IMR-90 (cell line): ENCODE measurements around the gene CAMTA1. TPM values are rescaled to one million over a fixed set of nuclear protein-coding genes. Genes with fewer than 3 reads are reported as not detected.

Source experiments
- ATAC-seq: fragments of 200-7000 bp; cut with Tn5 transposase; 2 replicates; pipeline ENCODE4 v1.9.1; 2020; ENCODE audit warnings: low read depth, mild to moderate bottlenecking, moderate library complexity
- BruUV-seq: library from RNA; stranded (reverse); fragments of 400-500 nt; replicated peaks from 2 replicates; lab custom pipeline; 2021; lab: Mats Ljungman, UMichigan
- CTCF ChIA-PET: fragments of 300-600 bp; formaldehyde crosslinking; extraction: SDS; loops from one replicate; lab custom pipeline; 2021; ENCODE audit warnings: antibody characterized with exemption; lab: Yijun Ruan, JAX
- POLR2A ChIA-PET: fragments of 300-600 bp; sonication (Branson Sonifier 250); formaldehyde crosslinking; loops from one replicate; lab custom pipeline; 2022; ENCODE audit warnings: antibody characterized with exemption; ENCODE audit not compliant: unreplicated experiment; lab: Charles Lee
- DNase-seq: peaks from one replicate; pipeline ENCODE4 v3.0.0; 2013
- H2AFZ ChIP-seq: replicated peaks from 2 replicates; pipeline ENCODE3; 2013; ENCODE audit warnings: low read length, mild to moderate bottlenecking; ENCODE audit not compliant: poor library complexity
- H2AK5ac ChIP-seq: 2 replicates; pipeline ENCODE4 v1.6.1; 2013; ENCODE audit warnings: low read depth, low read length, inconsistent platforms
- H2AK9ac ChIP-seq: replicated peaks from 2 replicates; pipeline ENCODE3; 2013; ENCODE audit warnings: mild to moderate bottlenecking, low read depth, low read length, moderate library complexity; ENCODE audit not compliant: poor library complexity
- H2BK120ac ChIP-seq: 2 replicates; pipeline ENCODE4 v1.6.1; 2013; ENCODE audit warnings: low read depth, low read length, inconsistent platforms
- H2BK15ac ChIP-seq: 3 replicates; pipeline ENCODE4 v1.6.1; 2013; ENCODE audit warnings: low read depth, low read length, inconsistent platforms
- H2BK20ac ChIP-seq: 2 replicates; pipeline ENCODE4 v1.6.1; 2013; ENCODE audit warnings: low read depth, mild to moderate bottlenecking, inconsistent platforms, low read length, moderate library complexity
- H2BK5ac ChIP-seq: 2 replicates; pipeline ENCODE4 v1.6.1; 2013; ENCODE audit warnings: mild to moderate bottlenecking, low read depth, low read length, inconsistent platforms; ENCODE audit not compliant: poor library complexity, severe bottlenecking
- H3K14ac ChIP-seq: replicated peaks from 2 replicates; pipeline ENCODE4 v1.6.1; 2013; ENCODE audit warnings: low read depth, low read length, inconsistent platforms
- H3K18ac ChIP-seq: 2 replicates; pipeline ENCODE4 v1.6.1; 2013; ENCODE audit warnings: low read depth, low read length, control low read depth
- H3K23ac ChIP-seq: 2 replicates; pipeline ENCODE4 v1.6.1; 2013; ENCODE audit warnings: low read depth, low read length, inconsistent platforms
- H3K27ac ChIP-seq: 2 replicates; pipeline ENCODE4 v1.5.1; 2013; ENCODE audit warnings: mild to moderate bottlenecking, control low read depth, low read length; ENCODE audit not compliant: insufficient read depth
- H3K27me3 ChIP-seq: 2 replicates; pipeline ENCODE4 v1.6.1; 2013; ENCODE audit warnings: low read length; ENCODE audit not compliant: control insufficient read depth, insufficient read depth
- H3K36me3 ChIP-seq: 2 replicates; pipeline ENCODE4 v1.6.1; 2013; ENCODE audit warnings: low read length, mixed read lengths; ENCODE audit not compliant: control insufficient read depth, insufficient read depth
- H3K4ac ChIP-seq: 2 replicates; pipeline ENCODE4 v1.6.1; 2013; ENCODE audit warnings: low read depth, low read length, inconsistent platforms
- H3K4me1 ChIP-seq: 2 replicates; pipeline ENCODE4 v1.6.1; 2013; ENCODE audit warnings: low read length, mixed read lengths; ENCODE audit not compliant: control insufficient read depth, insufficient read depth
- H3K4me2 ChIP-seq: 2 replicates; pipeline ENCODE4 v1.6.1; 2013; ENCODE audit warnings: low read depth, mild to moderate bottlenecking, control low read depth, low read length, moderate library complexity
- H3K4me3 ChIP-seq: 2 replicates; pipeline ENCODE4 v1.5.1; 2013; ENCODE audit warnings: low read depth, mild to moderate bottlenecking, control low read depth, low read length, moderate library complexity; ENCODE audit not compliant: insufficient read depth
- H3K56ac ChIP-seq: 2 replicates; pipeline ENCODE4 v1.6.1; 2013; ENCODE audit warnings: low read length, inconsistent platforms; ENCODE audit not compliant: insufficient read depth; ENCODE audit errors: extremely low read depth
- H3K79me1 ChIP-seq, 2 experiments: 2 replicates each; pipeline ENCODE4 v1.6.1; 2013; ENCODE audit warnings: low read length in 2 of 2, inconsistent platforms in 1 of 2, low read depth in 1 of 2
- H3K9ac ChIP-seq: 2 replicates; pipeline ENCODE4 v1.6.1; 2013; ENCODE audit warnings: low read depth, low read length, control low read depth
- H3K9me1 ChIP-seq: 2 replicates; pipeline ENCODE4 v1.6.1; 2013; ENCODE audit warnings: low read length, inconsistent platforms; ENCODE audit not compliant: insufficient read depth
- H3K9me3 ChIP-seq: 2 replicates; pipeline ENCODE4 v1.6.1; 2013; ENCODE audit warnings: low read length; ENCODE audit not compliant: control insufficient read depth, insufficient read depth
- H4K20me1 ChIP-seq: 2 replicates; pipeline ENCODE4 v1.6.1; 2013; ENCODE audit warnings: low read length, inconsistent platforms; ENCODE audit not compliant: insufficient read depth
- H4K5ac ChIP-seq: 2 replicates; pipeline ENCODE4 v1.6.1; 2013; ENCODE audit warnings: mild to moderate bottlenecking, low read depth, low read length, control low read depth
- H4K8ac ChIP-seq, 2 experiments: 2 replicates each; pipeline ENCODE4 v1.6.1; 2013; ENCODE audit warnings: low read depth in 2 of 2, low read length in 2 of 2, control low read depth in 1 of 2, inconsistent platforms in 1 of 2
- H4K91ac ChIP-seq: 2 replicates; pipeline ENCODE4 v1.6.1; 2013; ENCODE audit warnings: low read depth, low read length, inconsistent platforms; ENCODE audit not compliant: insufficient read depth
- CEBPB ChIP-seq: IDR thresholded peaks from 2 replicates; pipeline ENCODE4 v1.6.1; 2012; ENCODE audit warnings: low read depth, low read length, improper control_type of control experiment
- CHD1 ChIP-seq: IDR thresholded peaks from 2 replicates; pipeline ENCODE4 v1.6.1; 2012; ENCODE audit warnings: low read depth, low read length, improper control_type of control experiment
- FOS ChIP-seq: fragments of 150-350 bp; IDR thresholded peaks from 2 replicates; pipeline ENCODE4 v1.6.1; 2016; ENCODE audit warnings: low read depth, low read length
- MAZ ChIP-seq: IDR thresholded peaks from 2 replicates; pipeline ENCODE4 v1.6.1; 2012; ENCODE audit warnings: low read depth, mild to moderate bottlenecking, low read length, improper control_type of control experiment, moderate library complexity, borderline replicate concordance
- MXI1 ChIP-seq: IDR thresholded peaks from 2 replicates; pipeline ENCODE4 v1.6.1; 2012; ENCODE audit warnings: low read depth, mild to moderate bottlenecking, low read length, moderate library complexity, borderline replicate concordance
- POLR2A ChIP-seq: IDR thresholded peaks from 2 replicates; pipeline ENCODE4 v1.6.1; 2012; ENCODE audit warnings: mild to moderate bottlenecking, low read depth, low read length
- RCOR1 ChIP-seq: IDR thresholded peaks from 2 replicates; pipeline ENCODE4 v1.6.1; 2012; ENCODE audit warnings: mild to moderate bottlenecking, low read length, improper control_type of control experiment; ENCODE audit not compliant: insufficient replicate concordance
- WGBS, 2 experiments: methylation state at CpG; one replicate each; pipeline versions ENCODE4 v1.1.5 to v1.1.7; 2013; ENCODE audit warnings: missing lambda C conversion rate in 2 of 2; ENCODE audit not compliant: insufficient read length in 1 of 2; ENCODE audit errors: extremely low coverage in 2 of 2; 5-methylcytosine and 5-hydroxymethylcytosine counted together
- dilution Hi-C: fragments of 300-500 bp; cut with HindIII; formaldehyde crosslinking; loops from one replicate; pipeline ENCODE4 v1.14.3; 2018; ENCODE audit warnings: low sequenced_read_pairs; ENCODE audit not compliant: unreplicated experiment
- in situ Hi-C: fragments of 300-500 bp; cut with MboI; formaldehyde crosslinking; loops from 3 replicates; pipeline ENCODE4 v1.14.3; 2019; ENCODE audit warnings: low sequenced_read_pairs, inconsistent platforms, mixed read lengths
- intact Hi-C: fragments of 100-400 bp; cut with micrococcal nuclease; formaldehyde crosslinking; loops from 2 replicates; pipeline ENCODE4 v1.10.0; 2022
- polyA plus RNA-seq, 3 experiments: library from polyadenylated mRNA; depleted of rRNA; stranded (reverse); fragments of >200 nt; gene quantifications; 2 replicates each; pipeline ENCODE4 v1.2.3, GENCODE V29; 2012; ENCODE audit warnings: low replicate concordance in 1 of 3
- total RNA-seq: library from RNA; depleted of rRNA; stranded (reverse); fragments of >200 nt; gene quantifications from 2 replicates; pipeline ENCODE4 v1.2.3, GENCODE V29; 2012
- TF ChIP-seq, protein P1 (sequence below): conservative IDR thresholded peaks from 2 replicates; pipeline ENCODE4 v1.5.1; 2012; ENCODE audit warnings: mild to moderate bottlenecking, low read depth, low read length, improper control_type of control experiment

CAMTA1 gene
- total and polyA plus RNA-seq, 2 of the 4 experiments (the other 2 are of a cell fraction) = 35.5 to 74.3 TPM

DNA sequence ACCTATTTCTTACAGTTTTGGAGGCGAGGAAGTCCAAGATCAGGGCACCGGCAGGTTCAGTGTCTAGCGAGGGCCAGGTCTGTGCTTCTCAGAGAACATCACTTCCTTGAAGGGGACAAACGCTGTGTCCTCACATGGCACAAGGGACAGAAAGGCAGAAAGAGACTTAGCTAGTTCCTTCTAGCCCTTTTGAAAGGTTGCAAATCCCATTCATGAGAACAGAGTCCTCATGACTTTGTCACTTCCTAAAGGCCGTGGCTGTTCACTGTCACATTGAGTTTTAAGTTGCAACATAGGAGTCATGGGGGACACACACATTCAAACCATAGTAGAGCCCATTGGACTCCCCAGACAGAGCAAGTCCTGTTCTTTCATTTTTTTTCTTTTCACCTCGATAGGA, 1026.2 kb downstream of the CAMTA1 start:
- ATAC-seq = no peak

More for the DNA sequence above, 1026.2 kb downstream of the CAMTA1 start:
- dilution Hi-C loops = no loop called here
- Histone ChIP-seq H2BK15ac (no peak overlapping the region), H3K14ac (no peak overlapping the region), H4K91ac (no peak overlapping the region), H2AK5ac (no peak overlapping the region), H2AK9ac (no peak overlapping the region), H3K9ac (no peak overlapping the region), H3K23ac (no peak overlapping the region), H3K18ac (no peak overlapping the region), H4K8ac (no peak overlapping the region), H3K36me3 (peaks cover 13% of the 10 kb centered on the region), H3K4me1 (peaks cover 2% of the 10 kb centered on the region; the same call in 1 of the 2 replicates), H3K4ac (no peak overlapping the region), H3K27ac (no peak overlapping the region), H3K9me1 (no peaks in the 10 kb centered on the region), H3K27me3 (no peaks in the 10 kb centered on the region), H3K79me1 (no peaks in the 10 kb centered on the region), H2AFZ (no peak overlapping the region), H2BK120ac (no peak overlapping the region), H3K9me3 (peaks cover 9% of the 10 kb centered on the region), H2BK20ac (no peak overlapping the region), H4K5ac (no peak overlapping the region), H2BK5ac (no peak overlapping the region), H3K56ac (no peak overlapping the region), H3K4me3 (no peak overlapping the region), H4K20me1 (no peaks in the 10 kb centered on the region), H3K4me2 (no peak overlapping the region)
- ChIA-PET POLR2A (interaction anchor here (0.6 kb wide), 1 partner anchor 16 kb away, joined by 4 read pairs; no protein-coding TSS in a partner anchor), CTCF (interaction anchor here (0.6 kb wide), 1 partner anchor 39 kb away, joined by 3 read pairs; no protein-coding TSS in a partner anchor)
- in situ Hi-C loops = no loop called here
- no TSS peak for BruUV-seq
- intact Hi-C loops = no loop called here
- 80% methylated on average over 1 of the region's 6 CpGs; no CpG with 5 or more reads in 1 of the 2 experiments for WGBS, 2 experiments
- TF ChIP-seq CEBPB (no peak), FOS (no peak), RCOR1 (no peak), CHD1 (no peak), MAZ (no peak), MXI1 (no peak), POLR2A (no peak)
- TF ChIP-seq, protein P1, sequence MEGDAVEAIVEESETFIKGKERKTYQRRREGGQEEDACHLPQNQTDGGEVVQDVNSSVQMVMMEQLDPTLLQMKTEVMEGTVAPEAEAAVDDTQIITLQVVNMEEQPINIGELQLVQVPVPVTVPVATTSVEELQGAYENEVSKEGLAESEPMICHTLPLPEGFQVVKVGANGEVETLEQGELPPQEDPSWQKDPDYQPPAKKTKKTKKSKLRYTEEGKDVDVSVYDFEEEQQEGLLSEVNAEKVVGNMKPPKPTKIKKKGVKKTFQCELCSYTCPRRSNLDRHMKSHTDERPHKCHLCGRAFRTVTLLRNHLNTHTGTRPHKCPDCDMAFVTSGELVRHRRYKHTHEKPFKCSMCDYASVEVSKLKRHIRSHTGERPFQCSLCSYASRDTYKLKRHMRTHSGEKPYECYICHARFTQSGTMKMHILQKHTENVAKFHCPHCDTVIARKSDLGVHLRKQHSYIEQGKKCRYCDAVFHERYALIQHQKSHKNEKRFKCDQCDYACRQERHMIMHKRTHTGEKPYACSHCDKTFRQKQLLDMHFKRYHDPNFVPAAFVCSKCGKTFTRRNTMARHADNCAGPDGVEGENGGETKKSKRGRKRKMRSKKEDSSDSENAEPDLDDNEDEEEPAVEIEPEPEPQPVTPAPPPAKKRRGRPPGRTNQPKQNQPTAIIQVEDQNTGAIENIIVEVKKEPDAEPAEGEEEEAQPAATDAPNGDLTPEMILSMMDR = no peak
- DNase-seq = no peak
